ENCODE measurements around the gene LCN15. TPM values are rescaled to one million over a fixed set of nuclear protein-coding genes. Genes with fewer than 3 reads are reported as not detected.

LCN15 gene
- total RNA-seq, 2 donors from 2014 or later = not detected

DNA sequence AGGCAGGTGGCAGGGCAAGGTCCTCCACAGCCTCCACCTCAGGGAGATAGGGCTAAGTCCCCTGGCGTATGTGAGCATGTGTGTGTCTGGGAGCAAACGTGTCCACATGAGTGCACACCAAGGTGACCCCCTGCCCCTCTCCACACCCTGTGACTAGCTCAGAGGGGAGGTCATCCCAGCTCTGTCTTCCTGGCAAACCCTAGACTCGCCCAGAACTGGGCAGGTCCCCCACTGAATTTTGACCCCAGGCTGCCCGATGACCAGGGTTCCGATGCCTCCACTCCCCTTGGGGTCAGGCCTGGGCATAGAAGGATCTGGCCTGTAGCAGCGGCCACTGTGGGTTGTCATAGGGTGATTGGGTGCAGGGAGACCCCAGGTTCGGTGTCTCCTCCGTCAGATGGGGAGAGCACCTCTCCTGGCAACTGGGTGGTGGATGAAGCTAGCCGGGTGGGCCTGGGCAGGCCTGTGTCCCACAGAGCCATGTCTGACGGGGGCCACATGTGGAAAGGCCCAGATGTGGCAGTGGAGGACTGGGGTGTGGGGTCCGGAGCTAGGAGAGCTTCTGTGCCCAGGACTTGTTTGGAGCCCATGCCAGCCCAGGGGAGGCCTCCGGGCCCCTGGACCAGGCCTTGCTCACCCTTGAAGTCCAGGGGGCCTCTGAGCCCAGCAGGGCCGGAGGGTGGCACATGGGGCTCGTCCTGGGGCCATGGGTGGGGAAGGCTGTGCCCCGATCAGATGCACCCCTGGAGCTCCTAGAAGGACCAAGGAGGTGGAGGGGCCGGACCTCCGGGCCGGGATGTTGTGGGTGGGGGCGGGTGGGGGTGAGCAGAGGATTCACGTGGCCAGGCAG lies 45.7 kb downstream of the LCN15 start:
- no peak overlapping the region for H3K4me3 ChIP-seq
- H3K4me1 ChIP-seq (ENCODE audit: control insufficient read depth in 1 of 2, low read depth in 2 of 2) = no peaks in the 10 kb centered on the region
- H3K36me3 ChIP-seq = peaks cover 9% of the 10 kb centered on the region
- no peak overlapping the region for H3K27ac ChIP-seq
- H3K27me3 ChIP-seq (replicated peaks; ENCODE audit: insufficient read depth) = no peaks in the 10 kb centered on the region
- TF ChIP-seq, protein P1, sequence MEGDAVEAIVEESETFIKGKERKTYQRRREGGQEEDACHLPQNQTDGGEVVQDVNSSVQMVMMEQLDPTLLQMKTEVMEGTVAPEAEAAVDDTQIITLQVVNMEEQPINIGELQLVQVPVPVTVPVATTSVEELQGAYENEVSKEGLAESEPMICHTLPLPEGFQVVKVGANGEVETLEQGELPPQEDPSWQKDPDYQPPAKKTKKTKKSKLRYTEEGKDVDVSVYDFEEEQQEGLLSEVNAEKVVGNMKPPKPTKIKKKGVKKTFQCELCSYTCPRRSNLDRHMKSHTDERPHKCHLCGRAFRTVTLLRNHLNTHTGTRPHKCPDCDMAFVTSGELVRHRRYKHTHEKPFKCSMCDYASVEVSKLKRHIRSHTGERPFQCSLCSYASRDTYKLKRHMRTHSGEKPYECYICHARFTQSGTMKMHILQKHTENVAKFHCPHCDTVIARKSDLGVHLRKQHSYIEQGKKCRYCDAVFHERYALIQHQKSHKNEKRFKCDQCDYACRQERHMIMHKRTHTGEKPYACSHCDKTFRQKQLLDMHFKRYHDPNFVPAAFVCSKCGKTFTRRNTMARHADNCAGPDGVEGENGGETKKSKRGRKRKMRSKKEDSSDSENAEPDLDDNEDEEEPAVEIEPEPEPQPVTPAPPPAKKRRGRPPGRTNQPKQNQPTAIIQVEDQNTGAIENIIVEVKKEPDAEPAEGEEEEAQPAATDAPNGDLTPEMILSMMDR (IDR thresholded peaks at IDR 0.05) = no peak
- DNase-seq (ENCODE audit: low spot score) (no peak), ATAC-seq (ENCODE audit: insufficient number of reproducible peaks, low FRiP score, low read depth) (no peak)
- no peaks in the 10 kb centered on the region for H3K9me3 ChIP-seq

DNA sequence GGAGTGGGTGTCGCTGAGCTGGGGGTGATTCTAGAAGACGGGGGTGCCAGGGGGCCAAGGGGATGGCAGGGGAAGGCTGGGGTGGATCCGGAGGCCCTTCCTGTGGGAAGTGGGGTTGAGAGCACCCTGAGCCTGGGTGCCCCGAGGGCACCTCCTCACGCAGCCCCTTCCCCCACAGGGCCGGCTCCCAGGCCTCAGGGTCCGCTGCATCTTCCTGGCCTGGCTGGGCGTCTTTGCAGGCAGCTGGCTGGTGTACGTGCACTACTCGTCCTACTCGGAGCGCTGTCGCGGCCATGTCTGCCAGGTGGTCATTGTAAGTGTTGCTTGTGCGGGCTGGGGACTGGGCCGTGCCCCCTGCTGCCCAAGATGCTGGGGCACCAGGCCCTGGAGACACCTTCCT lies 46.9 kb downstream of the LCN15 start:
- no peak overlapping the region for H3K27ac ChIP-seq
- no peaks in the 10 kb centered on the region for H3K9me3 ChIP-seq
- TF ChIP-seq, protein P1 (IDR thresholded peaks at IDR 0.05) = no peak
- H3K36me3 ChIP-seq = peaks cover 2% of the 10 kb centered on the region
- no peaks in the 10 kb centered on the region for H3K27me3 ChIP-seq (replicated peaks; ENCODE audit: insufficient read depth)
- ATAC-seq (ENCODE audit: insufficient number of reproducible peaks, low FRiP score, low read depth) (no peak), DNase-seq (ENCODE audit: low spot score) (no peak)
- H3K4me1 ChIP-seq (ENCODE audit: control insufficient read depth in 1 of 2, low read depth in 2 of 2) = peaks cover 3 to 6% of the 10 kb centered on the region in 2 donors
- H3K4me3 ChIP-seq = no peak overlapping the region

DNA sequence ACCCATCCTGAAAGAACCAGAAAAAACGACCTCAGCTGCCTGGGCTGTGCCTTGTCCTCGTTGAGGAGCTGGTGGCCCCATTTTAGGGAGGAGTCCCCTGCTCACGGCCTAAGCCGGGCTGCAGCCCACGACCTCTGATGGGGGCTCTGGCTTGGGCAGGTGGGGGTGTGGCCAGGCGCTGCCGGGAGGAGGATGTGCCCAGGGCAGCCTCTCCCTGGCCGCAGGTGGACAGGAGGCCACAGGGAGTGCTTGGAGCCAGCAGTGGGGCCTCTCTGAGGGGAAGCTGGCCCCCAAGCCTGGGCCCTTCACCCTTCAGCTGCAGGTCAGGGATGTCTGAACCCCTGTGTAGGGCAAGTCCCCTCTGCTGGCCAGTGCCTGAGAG lies 49.4 kb downstream of the LCN15 start:
- DNase-seq (ENCODE audit: low spot score) = no peak
- TF ChIP-seq, protein P1 (IDR thresholded peaks at IDR 0.05) = no peak
- Histone ChIP-seq H3K9me3 (no peaks in the 10 kb centered on the region), H3K4me1 (ENCODE audit: control insufficient read depth in 1 of 2, low read depth in 2 of 2) (peaks cover 8 to 13% of the 10 kb centered on the region in 2 donors), H3K36me3 (no peaks in the 10 kb centered on the region), H3K4me3 (no peak overlapping the region), H3K27ac (no peak overlapping the region), H3K27me3 (replicated peaks; ENCODE audit: insufficient read depth) (no peaks in the 10 kb centered on the region)
- ATAC-seq (ENCODE audit: insufficient number of reproducible peaks, low FRiP score, low read depth) = no peak

DNA sequence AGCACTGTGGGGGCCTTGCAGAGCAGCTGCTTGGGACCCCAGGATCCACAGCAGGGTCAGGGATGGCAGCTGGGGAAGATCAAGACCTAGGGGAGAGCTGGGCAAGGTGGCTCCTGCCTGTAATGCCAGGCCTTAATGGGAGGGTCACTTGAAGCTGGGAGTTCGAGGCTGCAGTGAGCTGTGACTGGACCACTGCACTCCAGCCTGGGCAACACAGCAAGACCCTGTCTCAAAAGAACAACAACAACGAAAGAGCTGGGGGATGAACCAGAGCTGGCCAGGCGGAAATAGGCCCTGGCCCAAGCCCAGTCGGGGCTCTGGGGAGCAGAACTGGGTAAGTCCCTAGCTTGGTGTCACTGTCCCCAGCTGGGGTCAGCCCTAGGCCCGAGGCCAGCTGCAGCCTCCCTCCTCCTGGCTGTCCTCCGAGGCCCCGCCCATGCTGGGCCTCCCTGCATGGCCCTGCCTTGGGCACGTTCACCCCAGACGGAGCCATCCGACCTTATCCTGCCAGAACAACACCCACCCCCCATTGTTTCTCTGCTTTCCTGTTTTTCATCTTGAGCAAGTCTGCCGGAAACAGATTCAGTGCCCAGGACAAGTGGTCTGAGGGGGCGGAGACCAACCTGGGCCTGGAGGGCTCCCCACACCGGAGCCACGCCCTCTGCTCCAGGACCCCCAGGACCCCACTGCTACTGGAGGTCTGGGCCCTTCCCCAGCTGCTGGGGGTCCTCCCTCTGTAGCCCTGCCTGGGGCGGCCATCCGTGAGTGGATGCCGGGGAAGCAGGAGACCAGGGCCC lies 50.0 kb downstream of the LCN15 start:
- no peak for ATAC-seq (ENCODE audit: insufficient number of reproducible peaks, low FRiP score, low read depth)
- H3K27me3 ChIP-seq (replicated peaks; ENCODE audit: insufficient read depth) = no peaks in the 10 kb centered on the region

More for the DNA sequence above, 50.0 kb downstream of the LCN15 start:
- DNase-seq (ENCODE audit: low spot score) = no peak
- Histone ChIP-seq H3K36me3 (no peaks in the 10 kb centered on the region), H3K4me1 (ENCODE audit: control insufficient read depth in 1 of 2, low read depth in 2 of 2) (peaks cover 8 to 13% of the 10 kb centered on the region in 2 donors), H3K4me3 (no peak overlapping the region), H3K9me3 (no peaks in the 10 kb centered on the region), H3K27ac (no peak overlapping the region)
- TF ChIP-seq, protein P1 (IDR thresholded peaks at IDR 0.05) = no peak

Data from thoracic aorta (tissue), 2 donors.